Adrenal gland (tissue), 5 donors: ENCODE results near the gene FUT7.

Experiments used
- CTCF ChIP-seq, 6 experiments: fragments of 450-650 bp in 4 of 6; fragments of 200-600 bp in 2 of 6; sonication (generic) in 1 of 6; IDR thresholded peaks; 1 replicate in 5 of 6; 2 replicates in 1 of 6; pipeline versions ENCODE4 v1.5.1 to v1.8.0; 2016 to 2021; ENCODE audit warnings: antibody characterized with exemption in 6 of 6, mild to moderate bottlenecking in 2 of 6, moderate library complexity in 1 of 6
- POLR2A ChIP-seq, 2 donors: fragments of 450-650 bp; IDR thresholded peaks; one replicate each; pipeline ENCODE4 v1.6.1; 2017; ENCODE audit warnings: antibody characterized with exemption in 2 of 2, mild to moderate bottlenecking in 2 of 2, moderate library complexity in 1 of 2
- donor health status: DM: no; HTN: no; CAD: no.

- TF ChIP-seq CTCF (IDR thresholded peaks at IDR 0.05) (no peak), POLR2A (IDR thresholded peaks at IDR 0.05) (no peak)
Measured at GRCh38 chr9:137011156-137011555, 20.7 kb downstream of the FUT7 start.
